GM19238 (cell line): ENCODE measurements around the gene LZTR1.

Experiments
- DNase-seq: peaks from one replicate; pipeline ENCODE4 v3.0.0; 2011; ENCODE audit warnings: low spot score; ENCODE audit not compliant: insufficient read length

The LZTR1 gene

GRCh38 chr22:20980523-20980922 is 1.6 kb upstream of the LZTR1 start:
- no peak for DNase-seq

GRCh38 chr22:20980938-20981722 is 967 bp upstream of the LZTR1 start:
- DNase-seq: no peak

GRCh38 chr22:20982563-20982882 is 426 bp downstream of the LZTR1 start:
- no peak for DNase-seq

GRCh38 chr22:20983081-20983771 is 1.1 kb downstream of the LZTR1 start:
- no peak for DNase-seq

- no peak for DNase-seq
Measured at GRCh38 chr22:20985720-20986119, 3.6 kb downstream of the LZTR1 start.

GRCh38 chr22:20986365-20986764 is 4.3 kb downstream of the LZTR1 start:
- no peak for DNase-seq

GRCh38 chr22:20987375-20987774 is 5.3 kb downstream of the LZTR1 start:
- DNase-seq: no peak

- no peak for DNase-seq
Measured at GRCh38 chr22:20988573-20989322, 6.7 kb downstream of the LZTR1 start.

GRCh38 chr22:20989323-20990138 is 7.4 kb downstream of the LZTR1 start:
- DNase-seq: no peak

- no peak for DNase-seq
Measured at GRCh38 chr22:20990184-20991180, 8.4 kb downstream of the LZTR1 start.

- no peak for DNase-seq
Measured at GRCh38 chr22:20991252-20992055, 9.4 kb downstream of the LZTR1 start.

GRCh38 chr22:20992056-20992442 is 10.0 kb downstream of the LZTR1 start:
- DNase-seq: no peak

- DNase-seq: no peak
Measured at GRCh38 chr22:20992456-20993303, 10.6 kb downstream of the LZTR1 start.

GRCh38 chr22:20993304-20994127 is 11.4 kb downstream of the LZTR1 start:
- DNase-seq: no peak

- no peak for DNase-seq
Measured at GRCh38 chr22:20994128-20994901, 12.2 kb downstream of the LZTR1 start.

GRCh38 chr22:20994902-20995241 is 12.8 kb downstream of the LZTR1 start:
- no peak for DNase-seq
